A673 (cell line): ENCODE results near the gene GOLGA3.

Experiments used
- CTCF ChIP-seq: fragments of 300-800, 200-600 bp; sonication (generic); conservative IDR thresholded peaks from 2 replicates; pipeline ENCODE4 v1.5.1; 2017; ENCODE audit warnings: low read depth, mild to moderate bottlenecking, antibody characterized with exemption, low read length, moderate library complexity, mixed read lengths
- EZH2 ChIP-seq: fragments of 200-600 bp; sonication (generic); IDR thresholded peaks from 2 replicates; pipeline ENCODE4 v1.6.1; 2017; ENCODE audit warnings: borderline replicate concordance, low read depth, mild to moderate bottlenecking, mixed read lengths, antibody characterized with exemption, low read length; ENCODE audit not compliant: poor library complexity, severe bottlenecking

- TF ChIP-seq CTCF (no peak), EZH2 (no peak)
These were observed 48.8 kb downstream of the GOLGA3 start for GRCh38 chr12:132779781-132780353.
